HG02610 (cell line): Measurements from ENCODE around the gene PSMB7.

ENCODE experiments used
- ATAC-seq: cut with Tn5 transposase; IDR thresholded peaks from one replicate; pipeline ENCODE4 v1.9.1; 2021; ENCODE audit warnings: mild to moderate bottlenecking, moderate library complexity; ENCODE audit not compliant: unreplicated experiment

Gene PSMB7

DNA sequence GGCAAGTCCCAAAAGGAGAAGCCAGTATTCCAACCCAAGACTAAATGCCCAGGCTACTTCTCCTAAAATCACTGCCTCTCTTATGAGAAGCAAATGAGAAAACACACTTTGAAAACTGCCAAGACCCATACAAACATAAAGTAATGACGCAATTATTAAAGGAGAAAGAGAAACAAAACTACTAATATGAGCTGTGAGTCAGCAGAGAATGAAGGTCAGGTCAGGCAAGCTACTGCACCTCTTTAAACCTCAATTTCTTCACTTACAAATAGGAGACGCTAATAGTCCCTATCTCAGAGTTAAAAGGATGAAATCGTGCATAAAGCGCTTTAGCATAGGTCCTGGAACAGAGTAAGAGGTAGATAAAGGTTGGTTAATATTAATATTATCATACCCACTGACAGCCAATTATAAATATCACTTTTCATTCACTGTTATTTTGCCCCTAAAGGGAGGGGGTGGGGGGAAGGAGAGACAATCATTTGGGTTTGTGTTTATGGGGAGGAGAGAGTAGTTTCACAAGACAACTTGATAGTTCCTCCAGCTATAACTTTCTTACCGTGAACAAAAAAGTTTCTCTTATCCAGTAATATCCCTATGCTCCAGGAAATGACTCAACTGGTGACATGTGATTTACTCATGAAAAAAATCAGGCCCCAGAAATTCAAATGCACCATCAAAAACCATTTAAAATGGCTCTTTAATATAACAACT lies 3.6 kb downstream of the PSMB7 start:
- ATAC-seq: no peak

DNA sequence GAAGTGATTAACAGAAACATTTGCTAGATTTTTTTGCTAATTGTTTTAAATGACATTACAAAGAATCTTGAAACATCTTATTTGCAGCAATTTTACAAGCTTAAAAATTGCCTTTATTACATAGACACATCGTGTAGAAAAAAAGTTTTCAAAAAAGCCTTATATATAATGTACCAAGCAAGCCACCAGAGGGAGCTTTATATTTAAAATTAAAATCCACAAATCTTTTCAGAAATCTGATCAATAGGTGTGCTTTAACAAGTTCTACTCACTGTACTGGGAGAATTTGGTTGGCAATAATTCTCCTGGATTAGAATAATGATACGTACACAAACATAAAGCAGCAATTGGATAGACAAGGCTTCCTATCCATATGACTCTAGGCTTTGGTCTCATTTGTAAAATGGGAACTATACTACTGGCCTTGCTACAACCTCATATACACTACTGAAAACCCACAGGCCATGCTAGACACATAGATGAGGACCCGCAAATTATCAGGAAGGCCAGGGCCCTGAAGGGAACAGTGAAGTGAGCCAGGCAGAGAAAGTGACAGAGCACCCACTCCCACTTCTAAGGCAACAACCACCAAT lies 4.8 kb downstream of the PSMB7 start:
- no peak for ATAC-seq

DNA sequence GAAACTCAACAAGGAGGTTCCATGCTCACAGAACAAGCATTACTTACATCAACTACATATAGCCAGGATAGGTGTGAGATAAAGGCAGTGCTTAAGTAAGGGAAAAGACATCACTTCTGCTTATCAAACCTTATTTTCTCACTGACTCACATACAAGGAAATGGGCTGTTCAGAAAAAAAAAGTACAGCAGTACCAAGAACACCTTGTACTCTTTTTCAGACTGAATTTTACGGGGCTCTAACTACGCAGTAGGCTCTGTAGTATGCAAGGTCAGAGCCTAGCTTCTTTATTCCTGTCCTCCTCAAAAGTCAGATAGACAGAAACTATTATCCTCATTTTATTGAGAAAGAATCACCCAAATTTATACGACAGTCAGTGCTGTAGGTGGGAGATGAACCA lies 5.8 kb downstream of the PSMB7 start:
- ATAC-seq: no peak

DNA sequence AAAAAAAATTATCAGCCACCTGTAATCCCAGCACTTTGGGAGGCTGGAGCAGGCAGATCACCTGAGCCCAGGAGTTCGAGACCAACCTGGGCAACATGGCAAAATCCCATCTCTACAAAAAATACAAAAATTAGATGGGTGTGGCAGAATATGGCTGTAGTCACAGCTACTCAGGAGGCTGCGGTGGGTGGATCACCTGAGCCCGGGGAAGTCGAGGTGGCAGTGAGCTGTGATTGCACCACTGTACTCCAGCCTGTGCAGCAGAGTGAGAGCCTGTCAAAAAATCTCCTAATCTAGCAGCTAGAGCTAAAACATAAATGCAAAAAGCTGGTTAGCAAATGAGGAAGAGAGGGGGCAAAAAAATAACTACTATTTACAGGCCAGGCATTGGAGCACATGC lies 12.0 kb downstream of the PSMB7 start:
- ATAC-seq: no peak

DNA sequence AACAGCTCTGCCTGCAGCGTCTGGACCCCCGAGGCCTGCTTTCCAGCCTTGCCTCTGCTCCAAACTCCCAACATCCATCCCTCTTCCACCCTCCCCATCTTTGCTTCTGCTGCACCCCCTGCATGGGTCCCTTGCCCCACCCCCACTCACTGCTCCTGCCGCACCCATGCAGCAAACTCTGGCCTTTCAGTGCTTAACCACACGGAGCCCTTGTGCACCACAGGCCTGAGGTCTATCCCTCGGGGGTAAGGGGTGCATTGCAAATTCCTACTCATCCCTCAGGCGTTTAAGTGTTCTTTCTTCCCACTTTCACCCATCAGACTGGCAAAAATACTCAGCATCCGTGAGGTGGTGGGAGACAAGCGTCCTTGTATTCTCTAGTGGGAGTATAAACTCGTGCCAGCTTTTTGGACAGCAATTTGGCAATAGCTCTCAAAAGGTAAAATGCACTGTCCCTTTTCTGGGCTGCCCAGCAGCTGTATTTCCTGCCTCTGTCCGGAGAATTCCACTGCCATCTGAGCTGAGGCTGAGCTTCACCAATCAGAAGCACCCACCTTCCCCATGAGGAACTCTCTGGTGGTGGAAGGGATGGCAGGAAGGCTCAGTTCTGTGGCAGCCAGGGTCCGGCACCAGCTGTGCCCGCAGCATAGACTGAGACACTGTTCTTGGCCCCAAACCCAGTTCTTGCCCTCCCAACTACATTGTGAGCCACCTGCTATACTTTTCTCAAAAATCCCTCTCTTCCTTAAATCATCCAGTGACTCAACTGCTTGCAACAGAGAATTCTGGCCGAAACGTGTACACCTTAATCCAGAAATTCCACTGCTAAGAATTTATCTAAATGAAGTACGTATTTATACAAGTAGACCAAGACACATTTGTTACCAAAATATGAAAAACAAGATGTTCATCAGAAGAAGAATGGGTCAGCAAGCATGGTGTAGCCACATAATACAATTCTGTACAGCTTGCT lies 15.0 kb downstream of the PSMB7 start:
- no peak for ATAC-seq

- no peak for ATAC-seq
Measured at GRCh38 chr9:124399323-124399967, 15.8 kb downstream of the PSMB7 start.

DNA sequence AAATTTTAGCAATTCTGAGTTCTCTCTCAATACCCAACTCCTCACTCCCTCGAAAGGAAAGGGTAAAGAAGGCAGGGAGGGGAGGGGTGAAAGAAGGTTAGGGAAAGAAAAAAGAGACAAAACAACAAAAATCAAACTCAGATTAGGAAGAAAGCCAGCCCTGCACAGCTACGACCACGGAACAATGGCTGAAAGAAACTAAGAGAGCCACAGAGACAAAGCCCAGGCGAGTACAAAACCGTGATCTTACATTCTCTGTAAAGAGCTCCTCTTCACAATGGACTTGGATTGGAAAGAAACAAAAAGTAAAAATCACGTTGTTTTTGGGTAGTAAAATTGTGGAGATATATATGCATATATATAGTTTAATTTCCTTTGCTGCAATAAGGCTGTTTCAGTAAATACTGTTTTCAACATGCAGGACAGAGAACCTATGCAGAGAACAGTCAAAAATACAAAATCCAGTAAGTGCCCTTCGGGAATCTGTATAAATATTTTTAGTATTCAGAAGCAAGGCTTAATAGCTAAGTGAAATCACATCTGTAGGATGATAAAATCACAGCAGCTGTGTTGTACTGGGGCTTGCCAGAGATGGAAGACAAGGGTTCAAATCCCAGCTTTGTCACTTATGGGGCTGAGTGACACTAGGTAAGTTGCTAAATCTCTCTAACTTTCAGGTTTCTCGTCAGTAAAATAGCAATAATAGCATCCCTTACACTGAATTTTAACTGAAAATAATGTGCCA lies 16.9 kb downstream of the PSMB7 start:
- no peak for ATAC-seq

GRCh38 chr9:124395826-124396225 lies 19.4 kb downstream of the PSMB7 start:
- ATAC-seq: no peak

DNA sequence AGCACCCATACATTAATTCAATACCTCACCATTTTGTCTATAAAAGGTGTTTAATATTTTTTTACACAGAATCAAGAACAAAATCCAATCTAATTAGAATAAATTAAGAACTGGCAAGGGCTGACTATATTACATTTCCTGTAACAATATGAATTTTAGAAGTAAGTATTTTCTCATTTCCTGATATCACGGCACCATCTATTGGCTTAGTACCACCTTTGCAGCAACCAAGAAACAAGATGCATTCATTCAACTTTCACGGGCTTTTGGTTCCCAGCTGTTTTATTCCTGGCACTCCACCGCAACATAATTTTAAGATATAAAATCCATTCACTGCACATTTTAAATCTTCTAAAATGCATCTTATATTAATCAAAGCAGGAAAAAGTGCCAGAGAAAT lies 20.6 kb downstream of the PSMB7 start:
- ATAC-seq: no peak

- peak; percentile 69 for ATAC-seq
Measured at GRCh38 chr9:124394167-124394566, 21.1 kb downstream of the PSMB7 start.

GRCh38 chr9:124392871-124393460 lies 22.3 kb downstream of the PSMB7 start:
- ATAC-seq: no peak

- ATAC-seq: no peak
Measured at GRCh38 chr9:124392254-124392870, 22.9 kb downstream of the PSMB7 start.

DNA sequence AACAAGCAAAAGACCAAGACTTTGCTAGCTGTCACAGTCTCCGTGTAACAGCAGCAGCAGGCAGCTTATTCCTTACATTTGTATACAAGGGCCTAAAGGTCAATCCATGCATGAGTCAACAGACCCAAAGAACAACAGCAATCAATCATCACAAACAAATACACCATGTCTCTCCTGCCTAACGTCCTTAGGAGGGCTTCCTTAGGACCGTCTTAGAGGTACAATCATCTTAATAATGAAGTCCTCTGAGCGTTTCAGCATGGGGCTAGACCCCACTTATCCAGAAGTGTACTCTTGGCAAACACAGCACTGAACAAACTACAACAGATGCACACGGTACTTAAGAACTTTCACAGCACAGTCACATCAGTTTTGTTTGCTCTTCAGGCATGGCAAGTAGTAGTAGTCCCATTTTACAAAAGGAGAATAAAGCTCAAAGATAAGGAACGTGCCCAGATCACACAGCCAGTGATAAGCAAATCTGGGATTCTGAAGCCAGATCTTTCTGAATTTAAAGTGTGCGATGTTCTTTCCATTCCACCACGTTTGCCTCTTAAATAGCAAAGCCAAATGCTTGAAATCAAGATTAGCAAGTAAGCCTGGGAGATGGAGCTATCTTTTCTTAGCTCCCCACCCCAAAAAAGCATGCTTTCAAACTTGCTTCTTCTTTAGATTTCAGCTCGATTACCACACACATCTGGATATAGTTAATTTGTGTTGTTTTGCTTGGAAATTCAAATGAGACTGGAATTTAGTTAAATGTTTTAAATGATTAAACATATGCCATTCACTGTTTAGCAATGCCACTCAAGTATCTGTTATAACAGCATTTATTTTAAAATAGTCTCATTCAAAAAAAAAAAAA lies 24.2 kb downstream of the PSMB7 start:
- no peak for ATAC-seq

DNA sequence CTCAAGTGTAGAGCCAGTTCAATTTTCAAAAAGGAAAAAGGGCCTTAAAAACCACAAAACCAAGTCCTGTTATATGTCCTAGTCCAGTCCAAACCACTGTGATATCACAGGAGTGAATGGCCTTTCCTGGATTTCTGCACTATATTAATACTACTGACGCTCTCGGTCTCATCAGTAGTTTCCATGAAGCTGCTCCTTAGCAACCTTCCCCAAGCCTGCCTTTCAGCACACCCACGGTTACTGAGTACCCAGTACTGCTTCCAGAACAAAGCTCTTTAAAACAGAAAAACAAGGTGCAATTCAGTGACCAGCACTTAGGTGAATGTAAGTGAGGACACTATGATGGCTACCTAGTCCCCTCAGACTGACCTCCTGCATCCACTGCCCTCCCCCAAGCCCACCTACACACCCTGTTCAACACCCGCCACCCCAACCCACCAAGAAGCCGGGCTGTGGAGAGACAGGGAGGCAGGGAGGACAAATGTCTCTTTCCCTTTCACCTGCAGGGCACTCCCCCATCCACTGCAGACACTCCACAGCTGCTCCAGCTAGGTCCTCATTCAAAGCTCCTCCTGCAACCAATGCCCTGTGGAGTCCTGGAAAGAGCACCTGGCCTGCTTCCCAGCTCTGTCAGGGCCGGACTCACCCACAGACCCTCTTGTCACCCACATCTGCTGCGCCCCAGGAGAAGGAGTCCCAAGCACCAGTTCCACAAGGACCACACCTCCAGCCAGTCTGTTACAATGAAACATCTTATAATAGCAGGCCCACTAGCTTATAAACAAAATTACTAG lies 25.9 kb downstream of the PSMB7 start:
- ATAC-seq: no peak

DNA sequence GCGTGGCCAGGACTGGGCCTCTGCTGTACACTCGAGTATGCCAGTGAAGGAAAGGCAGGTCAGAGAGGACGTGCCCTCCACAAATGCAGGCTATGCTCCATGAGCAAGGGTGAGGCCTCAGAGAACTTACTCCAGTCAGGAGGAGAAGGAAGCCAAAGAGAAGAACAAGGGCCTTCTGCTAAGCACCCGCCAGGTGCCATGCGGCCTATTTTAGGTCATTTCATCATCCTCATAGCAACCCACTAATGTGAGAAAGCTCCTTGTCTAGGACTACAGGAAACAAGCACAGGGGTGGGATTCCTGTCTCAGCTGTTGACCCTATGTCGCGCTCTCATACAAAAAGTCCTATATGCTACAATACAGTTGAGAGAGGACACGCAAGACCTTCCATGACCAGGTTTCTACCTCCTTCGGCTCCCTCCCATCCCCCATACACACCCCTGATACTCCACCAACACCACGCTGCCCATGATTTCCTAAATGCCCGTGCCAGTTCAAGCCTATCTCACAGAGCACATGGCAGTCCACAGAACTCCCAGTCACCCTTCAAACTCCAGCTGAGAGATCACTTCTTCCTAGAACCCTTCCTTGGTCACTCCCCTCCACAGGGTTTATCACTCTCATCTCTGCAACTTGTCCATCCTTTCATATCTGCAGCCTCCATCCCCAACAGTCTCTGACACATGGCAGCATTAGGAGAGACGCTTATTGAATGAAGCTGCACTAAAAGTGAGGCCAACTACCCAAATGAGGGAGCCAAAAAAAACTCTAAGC lies 26.8 kb downstream of the PSMB7 start:
- no peak for ATAC-seq

DNA sequence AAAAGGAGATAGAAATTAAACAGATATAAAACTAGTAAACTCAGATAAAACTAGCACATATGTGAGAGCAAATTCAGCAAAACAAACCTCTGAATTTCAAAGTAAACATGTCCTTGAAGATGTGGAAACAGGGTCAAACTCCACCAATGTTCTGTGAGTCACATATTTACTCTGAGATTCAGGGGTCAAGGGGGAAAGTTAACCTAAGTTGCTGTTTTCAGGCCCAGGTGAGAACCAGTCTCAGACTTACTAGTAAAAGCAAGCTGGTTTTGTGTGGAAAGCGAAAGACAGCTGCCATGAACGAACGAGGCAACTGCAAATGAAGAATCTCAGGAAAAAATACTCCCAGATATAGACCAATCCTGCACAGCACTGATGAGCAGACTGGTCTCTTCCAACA lies 29.0 kb downstream of the PSMB7 start:
- no peak for ATAC-seq

DNA sequence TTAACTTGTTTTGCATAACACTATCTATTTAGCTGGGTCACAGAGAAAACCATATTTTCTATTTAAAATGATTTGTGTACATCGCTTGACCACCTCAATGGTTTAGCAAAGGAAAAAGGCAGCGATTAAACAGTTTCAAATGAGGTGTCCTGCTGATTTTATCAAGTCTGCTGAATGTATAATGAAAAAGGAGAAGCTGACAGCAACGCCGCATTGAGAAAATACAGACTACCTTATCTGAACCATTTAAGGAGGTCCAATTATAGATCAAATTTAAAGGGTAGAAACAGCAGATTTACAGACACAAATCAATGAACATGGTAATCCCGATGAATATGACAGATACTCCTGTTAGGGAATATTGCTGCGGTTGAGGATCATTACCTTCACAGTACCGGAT lies 29.6 kb downstream of the PSMB7 start:
- ATAC-seq: no peak
